ENCODE data around the gene NKAIN1.

GRCh38 chr1:31238612-31238985 is 1.1 kb downstream of the NKAIN1 start:
- TF ChIP-seq CTCF (conservative IDR thresholded peaks at IDR 0.05; ENCODE audit: low read length): no peak
- TF ChIP-seq EZH2phosphoT487 (IDR thresholded peaks at IDR 0.05; ENCODE audit: borderline replicate concordance): no peak
